GM18519 (cell line): ENCODE results near the gene FSIP1.

Experiments used
- ATAC-seq: cut with Tn5 transposase; IDR thresholded peaks from one replicate; pipeline ENCODE4 v1.9.1; 2021; ENCODE audit warnings: mild to moderate bottlenecking, moderate library complexity; ENCODE audit not compliant: unreplicated experiment, low FRiP score

Gene FSIP1

GRCh38 chr15:39586387-39587095, 196.1 kb downstream of the FSIP1 start:
- ATAC-seq = no peak

- ATAC-seq = no peak
Measured at GRCh38 chr15:39585871-39586301, 196.8 kb downstream of the FSIP1 start.

- no peak for ATAC-seq
Measured at GRCh38 chr15:39585389-39585841, 197.2 kb downstream of the FSIP1 start.

- ATAC-seq = no peak
Measured at GRCh38 chr15:39584662-39585388, 197.8 kb downstream of the FSIP1 start.

GRCh38 chr15:39584266-39584659, 198.4 kb downstream of the FSIP1 start:
- ATAC-seq = no peak

GRCh38 chr15:39583596-39584265, 198.9 kb downstream of the FSIP1 start:
- no peak for ATAC-seq

GRCh38 chr15:39582977-39583595, 199.6 kb downstream of the FSIP1 start:
- ATAC-seq = no peak

GRCh38 chr15:39582286-39582976, 200.2 kb downstream of the FSIP1 start:
- ATAC-seq = no peak

- no peak for ATAC-seq
Measured at GRCh38 chr15:39581793-39582285, 200.8 kb downstream of the FSIP1 start.

GRCh38 chr15:39581242-39581792, 201.3 kb downstream of the FSIP1 start:
- no peak for ATAC-seq

- no peak for ATAC-seq
Measured at GRCh38 chr15:39580485-39581241, 202.0 kb downstream of the FSIP1 start, which contains the start of gene THBS1. Gene THBS1 (plus strand): TSS chr15:39581079. CDS start chr15:39581858, 779 bp downstream.

GRCh38 chr15:39580117-39580484, 202.5 kb downstream of the FSIP1 start:
- ATAC-seq = no peak

- no peak for ATAC-seq
Measured at GRCh38 chr15:39579487-39580116, 203.0 kb downstream of the FSIP1 start.

- no peak for ATAC-seq
Measured at GRCh38 chr15:39578851-39579486, 203.7 kb downstream of the FSIP1 start.

GRCh38 chr15:39575180-39575579, 207.5 kb downstream of the FSIP1 start:
- ATAC-seq = no peak

- ATAC-seq = no peak
Measured at GRCh38 chr15:39574427-39574826, 208.2 kb downstream of the FSIP1 start.

GRCh38 chr15:39573844-39574243, 208.8 kb downstream of the FSIP1 start:
- no peak for ATAC-seq

- no peak for ATAC-seq
Measured at GRCh38 chr15:39573287-39573686, 209.4 kb downstream of the FSIP1 start.
